ENCODE data around the gene FOXP2. TPM values are rescaled to one million over a fixed set of nuclear protein-coding genes. Genes with fewer than 3 reads are reported as not detected.

The FOXP2 gene
- total RNA-seq, 1 experiment from 2014 or later, result not detected

DNA sequence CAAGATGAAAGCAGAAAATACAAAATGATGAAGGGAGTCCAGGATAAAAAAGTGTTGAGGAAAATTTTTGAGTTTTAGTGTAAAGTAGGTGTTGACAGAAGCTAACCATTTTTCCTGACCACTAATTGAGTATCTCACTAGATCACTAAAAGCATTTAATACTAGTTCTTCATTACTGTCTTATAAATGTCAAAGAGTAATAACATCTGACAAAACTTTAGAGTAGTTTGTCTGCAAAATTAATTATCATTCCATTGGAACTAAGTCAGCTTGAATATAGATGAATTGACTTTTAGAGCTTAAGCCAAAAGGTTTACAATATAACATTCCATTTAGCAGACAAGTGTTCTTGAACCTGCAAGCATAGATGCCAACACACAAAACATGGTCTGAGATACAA lies 232.9 kb downstream of the FOXP2 start:
- no peaks in the 10 kb centered on the region for H3K9me3 Mint-ChIP-seq (ENCODE audit: unreplicated experiment)
- intact Hi-C loops (cut with micrococcal nuclease; ENCODE audit: unreplicated experiment), result no loop called here
- no peaks in the 10 kb centered on the region for H3K9me3 ChIP-seq
- no TSS peak for BruUV-seq (replicated peaks)
- no peaks in the 10 kb centered on the region for H3K4me1 Mint-ChIP-seq (ENCODE audit: low read depth, unreplicated experiment)
- H3K27ac Mint-ChIP-seq (ENCODE audit: unreplicated experiment), result no peak overlapping the region
- H3K4me1 ChIP-seq, result no peaks in the 10 kb centered on the region
- H3K36me3 ChIP-seq (ENCODE audit: control insufficient read depth, insufficient read depth, low read length), result no peaks in the 10 kb centered on the region
- no peak for DNase-seq
- H3K36me3 Mint-ChIP-seq (ENCODE audit: insufficient read depth, unreplicated experiment), result no peaks in the 10 kb centered on the region
- no peaks in the 10 kb centered on the region for H3K27me3 ChIP-seq (replicated peaks; ENCODE audit: control insufficient read depth, insufficient read depth, low read length)
- ChIA-PET POLR2A (no interaction called here), CTCF (no interaction called here)
- no peak overlapping the region for H3K4me3 ChIP-seq (ENCODE audit: low read depth, low read length)
- TF ChIP-seq CTCF (IDR thresholded peaks at IDR 0.05; ENCODE audit: insufficient read depth in 1 of 2, low read depth in 1 of 2, low read length in 1 of 2, severe bottlenecking in 1 of 2, unreplicated experiment in 1 of 2), result no peak
- H3K27me3 Mint-ChIP-seq (ENCODE audit: insufficient read depth, unreplicated experiment), result peaks cover 6% of the 10 kb centered on the region
- H3K4me3 Mint-ChIP-seq (ENCODE audit: unreplicated experiment), result no peak overlapping the region

DNA sequence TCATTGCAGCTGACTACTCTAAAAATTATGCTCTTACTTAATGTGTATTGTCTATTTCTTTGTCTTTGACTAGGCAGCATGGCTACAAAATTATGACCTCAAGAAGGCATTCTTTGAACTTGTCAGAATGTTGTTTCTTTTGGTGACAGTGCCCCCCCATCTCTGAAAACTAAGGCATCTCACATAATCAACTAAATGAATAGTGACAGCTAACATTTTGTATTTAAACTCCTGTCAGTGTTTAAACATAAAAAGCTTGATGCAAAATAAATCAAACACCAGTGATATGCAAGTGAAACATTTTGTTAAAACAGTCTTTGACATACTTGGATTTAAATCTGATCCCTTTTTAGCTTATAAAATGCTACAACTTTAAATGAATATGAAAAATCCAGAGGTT lies 233.5 kb downstream of the FOXP2 start:
- POLR2A ChIA-PET, result no interaction called here
- H3K9me3 ChIP-seq, result no peaks in the 10 kb centered on the region
- H3K27me3 ChIP-seq (replicated peaks; ENCODE audit: control insufficient read depth, insufficient read depth, low read length), result no peaks in the 10 kb centered on the region
- no TSS peak for BruUV-seq (replicated peaks)
- Mint-ChIP-seq H3K4me1 (ENCODE audit: low read depth, unreplicated experiment) (no peaks in the 10 kb centered on the region), H3K9me3 (ENCODE audit: unreplicated experiment) (no peaks in the 10 kb centered on the region), H3K4me3 (ENCODE audit: unreplicated experiment) (no peak overlapping the region), H3K27ac (ENCODE audit: unreplicated experiment) (no peak overlapping the region), H3K36me3 (ENCODE audit: insufficient read depth, unreplicated experiment) (no peaks in the 10 kb centered on the region), H3K27me3 (ENCODE audit: insufficient read depth, unreplicated experiment) (peaks cover 6% of the 10 kb centered on the region)
- CTCF ChIA-PET, result no interaction called here
- no peak overlapping the region for H3K4me3 ChIP-seq (ENCODE audit: low read depth, low read length)
- no peak for TF ChIP-seq CTCF (IDR thresholded peaks at IDR 0.05; ENCODE audit: insufficient read depth in 1 of 2, low read depth in 1 of 2, low read length in 1 of 2, severe bottlenecking in 1 of 2, unreplicated experiment in 1 of 2)
- H3K4me1 ChIP-seq, result no peaks in the 10 kb centered on the region
- no peak for DNase-seq
- no peaks in the 10 kb centered on the region for H3K36me3 ChIP-seq (ENCODE audit: control insufficient read depth, insufficient read depth, low read length)
- intact Hi-C loops (cut with micrococcal nuclease; ENCODE audit: unreplicated experiment), result no loop called here

DNA sequence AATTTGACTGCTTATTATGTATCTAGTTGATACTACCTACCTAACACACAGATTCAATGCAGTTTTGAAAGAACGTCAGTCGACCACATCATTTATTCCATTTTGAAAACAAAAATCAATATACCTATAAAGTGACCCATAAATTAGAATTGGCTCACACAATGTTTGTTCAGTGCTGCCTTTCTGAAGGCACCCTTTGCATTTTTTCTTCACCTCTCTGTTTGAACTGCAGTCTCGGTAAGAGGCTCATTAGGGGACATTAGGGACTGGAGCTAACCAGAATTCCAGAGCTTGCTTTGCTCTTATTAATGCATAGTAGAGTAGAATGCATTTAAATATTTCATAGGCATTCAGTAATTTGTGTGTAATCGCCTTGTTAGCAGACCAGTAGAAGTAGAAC lies 234.1 kb downstream of the FOXP2 start:
- POLR2A ChIA-PET, result no interaction called here
- no peak for TF ChIP-seq CTCF (IDR thresholded peaks at IDR 0.05; ENCODE audit: insufficient read depth in 1 of 2, low read depth in 1 of 2, low read length in 1 of 2, severe bottlenecking in 1 of 2, unreplicated experiment in 1 of 2)
- Mint-ChIP-seq H3K4me1 (ENCODE audit: low read depth, unreplicated experiment) (no peaks in the 10 kb centered on the region), H3K36me3 (ENCODE audit: insufficient read depth, unreplicated experiment) (no peaks in the 10 kb centered on the region), H3K27me3 (ENCODE audit: insufficient read depth, unreplicated experiment) (peaks cover 7% of the 10 kb centered on the region), H3K9me3 (ENCODE audit: unreplicated experiment) (no peaks in the 10 kb centered on the region), H3K27ac (ENCODE audit: unreplicated experiment) (no peak overlapping the region), H3K4me3 (ENCODE audit: unreplicated experiment) (no peak overlapping the region)
- BruUV-seq (replicated peaks), result no TSS peak
- no peaks in the 10 kb centered on the region; the same call in 1 of the 2 replicates for H3K27me3 ChIP-seq (replicated peaks; ENCODE audit: control insufficient read depth, insufficient read depth, low read length)
- H3K9me3 ChIP-seq, result no peaks in the 10 kb centered on the region
- H3K4me3 ChIP-seq (ENCODE audit: low read depth, low read length), result no peak overlapping the region
- no peak for DNase-seq
- H3K4me1 ChIP-seq, result no peaks in the 10 kb centered on the region
- CTCF ChIA-PET, result no interaction called here
- no peaks in the 10 kb centered on the region for H3K36me3 ChIP-seq (ENCODE audit: control insufficient read depth, insufficient read depth, low read length)
- intact Hi-C loops (cut with micrococcal nuclease; ENCODE audit: unreplicated experiment), result no loop called here

Data from Caco-2 (cell line).